ENCODE measurements around the gene PDE4B.
A peak's percentile ranks its signal among the peaks of the same experiment; 100 is the strongest.
"Not testable (repeated sequence)": the region's sequence is repeated elsewhere in the genome, so short reads cannot be mapped to it uniquely, and the experiment has no call there.

Gene PDE4B

GRCh38 chr1:65997693-65998092 is 205.0 kb downstream of the PDE4B start:
- no peak for DNase-seq

GRCh38 chr1:65998763-65999583 is 206.3 kb downstream of the PDE4B start:
- no peak for DNase-seq

DNA sequence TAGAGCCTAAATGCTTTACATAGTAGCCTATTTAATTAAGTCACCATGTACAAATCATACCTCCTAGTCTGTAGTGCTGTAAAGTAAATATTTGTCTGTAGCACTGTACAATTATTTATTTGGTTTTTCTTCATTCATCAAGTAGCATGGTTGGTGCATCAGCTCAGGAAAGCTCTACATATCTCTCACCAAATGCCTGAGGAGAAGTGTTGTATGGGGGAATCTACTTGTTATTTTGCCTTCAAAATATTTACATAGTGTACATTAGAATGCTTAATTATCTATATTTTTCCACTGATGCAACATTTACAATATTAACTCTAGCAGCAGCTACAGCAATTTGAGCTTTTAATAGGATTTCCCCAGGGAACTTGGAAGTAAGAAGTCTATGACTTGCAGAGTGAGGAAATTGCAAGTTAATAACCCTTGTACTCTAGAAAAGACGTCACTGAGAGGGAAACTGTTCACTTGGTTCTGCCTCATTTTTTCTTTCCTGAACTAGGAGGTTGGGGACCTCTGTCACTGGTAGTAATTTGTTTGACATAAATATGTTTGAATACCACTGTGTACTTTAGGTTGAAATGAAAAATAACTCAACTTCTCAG is 207.4 kb downstream of the PDE4B start:
- no peak for DNase-seq

- DNase-seq: no peak
Measured at GRCh38 chr1:66003690-66004089, 211.0 kb downstream of the PDE4B start.

DNA sequence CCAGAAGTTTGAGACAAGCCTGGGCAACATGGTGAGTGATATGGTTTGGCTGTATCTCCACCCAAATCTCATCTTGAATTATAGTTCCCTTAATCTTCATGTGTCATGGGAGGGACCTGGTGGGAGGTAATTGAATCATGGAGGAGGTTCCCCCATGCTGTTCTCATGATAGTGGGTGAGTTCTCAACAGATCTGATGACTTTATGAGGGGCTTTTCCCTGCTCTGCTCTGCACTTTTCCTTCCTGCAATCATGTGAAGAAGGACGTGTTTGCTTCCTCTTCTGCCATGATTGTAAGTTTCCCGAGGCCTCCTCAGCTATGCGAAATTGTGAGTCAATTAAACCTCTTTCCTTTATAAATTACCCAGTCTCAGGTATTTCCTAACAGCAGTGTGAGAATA is 213.8 kb downstream of the PDE4B start:
- not testable (repeated sequence) for DNase-seq

- no peak for DNase-seq
Measured at GRCh38 chr1:66012106-66012784, 219.6 kb downstream of the PDE4B start.

DNA sequence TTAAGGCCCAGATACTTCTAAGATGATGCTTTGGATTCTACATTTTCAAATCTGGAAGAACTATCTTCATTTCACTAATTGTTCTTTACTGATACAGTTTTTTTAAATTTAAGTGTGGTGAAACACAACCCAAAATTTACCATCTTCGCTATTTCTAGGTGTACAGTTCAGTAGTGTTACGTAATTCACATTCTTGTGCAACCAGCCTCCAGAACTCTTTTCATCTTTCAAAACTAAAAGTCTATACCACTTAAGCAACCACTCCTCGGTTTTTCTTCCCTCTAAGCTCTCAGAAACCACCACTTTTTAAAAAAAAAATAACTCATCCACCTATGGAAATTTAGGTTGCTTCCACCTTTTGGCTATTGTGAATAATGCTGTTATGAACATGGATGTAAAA is 220.7 kb downstream of the PDE4B start:
- DNase-seq: no peak

DNA sequence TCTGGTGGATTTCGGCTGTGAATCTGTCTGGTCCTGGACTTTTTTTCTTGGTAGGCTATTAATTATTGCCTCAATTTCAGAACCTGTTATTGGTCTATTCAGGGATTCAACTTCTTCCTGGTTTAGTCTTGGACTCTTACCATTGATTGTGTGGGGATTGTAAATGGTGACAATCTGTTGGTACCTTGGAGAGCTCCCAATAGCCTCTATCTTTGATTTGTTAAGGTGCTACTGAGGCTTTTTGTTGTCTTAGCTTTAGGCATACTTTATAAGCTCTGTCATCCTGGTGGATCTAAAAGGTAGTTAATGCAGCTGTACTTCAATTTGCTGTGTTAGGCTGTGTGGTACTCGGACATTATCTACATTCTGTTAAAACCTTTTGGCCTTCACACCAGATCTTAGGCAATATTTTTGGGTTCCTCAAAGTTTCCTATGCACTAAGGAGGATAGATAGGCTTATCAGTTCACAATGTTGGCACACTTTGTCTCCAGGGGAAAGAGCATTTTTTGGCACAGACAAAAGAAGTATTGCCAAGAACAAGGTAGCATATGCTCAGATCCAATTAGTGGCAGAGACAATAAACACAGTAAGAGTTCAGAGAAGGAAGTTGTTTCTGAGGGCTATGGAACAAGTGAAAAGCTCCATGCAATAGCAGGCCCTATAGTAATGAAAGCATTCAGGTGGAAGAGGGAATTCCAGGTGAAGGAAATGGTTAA is 230.4 kb downstream of the PDE4B start:
- DNase-seq: no peak

DNA sequence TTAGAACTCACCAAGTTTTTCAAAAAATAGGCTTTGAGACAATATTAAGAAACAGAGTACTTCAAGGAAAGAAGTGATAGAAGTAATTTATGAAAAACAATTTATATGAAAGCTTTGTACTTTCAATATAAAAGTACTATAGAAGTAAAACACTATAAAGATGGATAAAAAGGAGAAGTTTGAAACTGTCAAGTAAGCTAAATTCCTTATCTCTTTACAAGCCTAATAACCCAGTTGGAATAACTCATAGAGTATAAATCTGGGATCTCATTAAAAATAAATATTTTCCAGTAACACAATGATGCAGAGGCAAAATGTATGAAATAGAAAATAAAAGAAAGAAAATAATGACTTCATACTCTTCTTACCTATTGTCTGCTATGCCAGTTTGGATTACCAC is 232.5 kb downstream of the PDE4B start:
- no peak for DNase-seq

- no peak for DNase-seq
Measured at GRCh38 chr1:66028035-66028434, 235.3 kb downstream of the PDE4B start.

GRCh38 chr1:66033781-66034180 is 241.1 kb downstream of the PDE4B start:
- DNase-seq: peak in 1 of 2 experiments; percentile 1

DNA sequence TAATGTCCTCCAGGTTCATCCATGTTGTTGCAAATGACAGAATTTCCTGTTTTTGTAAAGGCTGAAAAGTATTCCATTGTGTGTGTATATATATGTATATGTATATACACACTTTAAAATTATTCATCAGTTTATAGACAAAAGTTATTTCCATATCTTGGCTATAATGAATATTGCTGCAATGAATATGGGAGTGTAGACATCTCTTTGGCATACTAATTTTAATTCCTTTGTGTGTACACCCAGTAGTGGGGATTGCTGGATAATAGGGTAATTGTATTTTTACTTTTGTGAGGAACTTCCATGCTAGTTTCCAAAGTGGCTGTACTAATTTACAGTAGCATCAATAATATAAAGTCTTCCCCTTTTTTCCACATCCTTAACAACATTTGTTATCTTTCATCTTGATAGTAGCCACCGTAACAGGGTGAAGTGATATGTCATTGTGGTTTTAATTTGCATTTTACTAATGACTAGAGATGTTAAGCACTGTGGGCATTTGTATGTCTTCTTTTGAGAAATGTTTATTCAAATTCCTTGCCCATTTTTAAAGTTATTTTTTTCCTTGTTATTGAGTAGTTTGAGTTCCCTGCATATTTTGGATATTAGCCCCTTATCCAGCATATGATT is 243.0 kb downstream of the PDE4B start:
- DNase-seq: no peak

DNA sequence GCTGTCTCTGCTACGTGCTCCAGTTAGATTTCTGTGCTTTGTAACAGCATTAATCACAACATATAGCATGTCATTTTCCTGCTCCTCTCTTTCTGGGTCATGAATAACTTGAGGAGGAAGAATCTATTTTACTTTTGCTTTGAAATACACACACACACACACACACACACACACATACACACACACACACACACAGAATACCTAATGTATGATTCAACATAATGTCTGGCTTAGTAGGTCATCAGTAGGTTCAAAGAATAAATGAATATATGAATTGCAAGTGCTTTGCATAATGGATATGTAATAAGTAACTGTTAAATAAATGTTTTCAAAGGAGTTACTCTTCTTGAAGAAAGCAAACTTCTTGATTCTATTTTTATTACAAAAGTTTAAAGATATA is 249.0 kb downstream of the PDE4B start:
- DNase-seq: no peak

DNA sequence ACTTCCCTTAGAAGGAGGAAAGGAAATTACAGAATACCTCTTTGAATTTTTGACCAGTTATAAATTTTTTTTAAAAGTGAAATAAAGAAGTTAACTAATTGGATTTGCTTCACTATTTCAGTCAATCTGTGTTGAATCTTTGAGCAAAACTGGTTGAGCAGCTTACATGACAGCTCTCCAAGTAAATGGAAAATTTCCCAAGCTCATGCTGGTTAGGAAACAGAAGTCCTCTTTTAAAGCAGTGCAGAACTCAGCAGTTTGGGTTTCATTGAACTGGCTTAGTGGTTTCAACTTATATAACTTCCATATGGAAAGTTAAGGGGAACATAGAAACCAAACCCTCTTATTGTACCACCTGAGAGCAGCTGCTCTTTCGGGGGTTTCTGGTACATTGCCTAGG is 250.5 kb downstream of the PDE4B start:
- DNase-seq: no peak

DNA sequence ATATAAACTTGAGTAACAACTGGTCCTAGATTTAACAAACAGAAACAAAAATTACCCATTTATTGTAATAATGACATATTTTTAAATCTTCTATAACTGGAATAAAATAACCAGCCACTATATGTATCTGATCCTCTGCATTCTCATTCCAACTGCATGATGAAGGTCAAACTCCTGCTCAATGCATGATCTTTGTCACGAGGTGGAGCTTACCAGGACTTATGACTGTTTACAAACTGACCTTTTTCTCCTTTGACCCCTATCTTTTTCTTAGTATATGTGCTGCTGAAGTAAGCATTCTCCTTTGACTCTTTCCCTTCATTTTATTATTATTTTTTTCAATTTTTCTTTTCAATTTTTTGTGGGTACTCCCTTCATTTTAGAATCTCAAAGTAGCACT is 252.2 kb downstream of the PDE4B start:
- DNase-seq: no peak

- DNase-seq: no peak
Measured at GRCh38 chr1:66046415-66046814, 253.7 kb downstream of the PDE4B start.

DNA sequence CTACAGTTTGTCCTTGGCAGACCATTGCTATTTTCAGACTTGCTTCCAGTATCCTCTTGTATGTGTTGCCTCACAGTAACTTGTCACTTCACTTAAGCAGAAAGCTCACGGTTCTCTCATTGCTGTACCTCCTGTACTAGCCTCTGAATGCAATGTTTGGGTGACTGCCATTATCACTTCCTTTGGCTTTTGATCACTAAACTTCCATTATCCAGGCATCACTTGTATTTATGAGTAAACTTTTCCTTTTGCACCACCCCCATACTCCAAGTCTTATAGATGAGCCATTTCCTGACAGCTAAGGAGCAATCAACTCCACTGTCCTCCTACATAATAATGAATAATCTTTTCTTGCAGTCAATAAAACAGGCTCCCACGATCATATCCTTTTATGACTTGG is 255.3 kb downstream of the PDE4B start:
- no peak for DNase-seq

- DNase-seq: no peak
Measured at GRCh38 chr1:66050123-66050522, 257.4 kb downstream of the PDE4B start.

DNA sequence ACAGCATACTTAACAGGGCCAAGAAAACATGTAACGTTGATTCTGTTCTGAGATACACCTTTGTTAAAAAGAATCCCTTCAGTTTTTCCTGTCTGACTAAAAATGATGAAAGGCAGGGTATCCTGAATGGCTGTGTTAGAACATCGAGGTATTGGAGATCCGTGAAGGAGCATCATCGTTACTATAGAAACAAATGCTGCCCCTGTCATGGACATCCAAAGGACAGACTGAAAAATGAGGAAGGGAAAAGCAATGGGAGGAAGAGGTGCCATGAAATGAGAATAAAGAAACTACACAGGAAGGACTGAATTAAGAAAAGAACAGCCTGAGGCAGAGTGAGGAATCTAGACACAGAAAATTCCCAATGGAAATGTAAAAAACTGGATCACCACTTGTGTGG is 257.9 kb downstream of the PDE4B start:
- DNase-seq: no peak

GRCh38 chr1:66055092-66055491 is 262.4 kb downstream of the PDE4B start:
- DNase-seq: no peak

GRCh38 chr1:66057448-66057847 is 264.8 kb downstream of the PDE4B start:
- not testable (repeated sequence) for DNase-seq

DNA sequence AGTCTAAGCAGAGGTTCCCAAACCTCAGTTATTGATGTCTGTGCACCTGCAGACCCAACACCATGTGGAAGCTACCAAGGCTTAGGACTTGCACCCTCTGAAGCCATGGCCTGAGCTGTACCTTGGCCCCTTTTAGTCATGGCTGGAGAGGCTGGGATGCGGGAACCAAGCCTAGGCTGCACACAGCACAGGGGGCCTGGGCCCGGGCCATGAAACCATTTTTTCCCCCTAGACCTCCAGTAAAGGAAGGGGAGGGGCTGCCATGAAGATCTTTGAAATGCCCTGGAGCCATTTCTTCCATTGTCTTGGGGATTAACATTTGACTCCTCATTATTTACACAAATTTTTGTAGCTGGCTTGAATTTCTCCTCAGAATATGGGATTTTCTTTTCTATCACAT is 265.9 kb downstream of the PDE4B start:
- DNase-seq: no peak

DNA sequence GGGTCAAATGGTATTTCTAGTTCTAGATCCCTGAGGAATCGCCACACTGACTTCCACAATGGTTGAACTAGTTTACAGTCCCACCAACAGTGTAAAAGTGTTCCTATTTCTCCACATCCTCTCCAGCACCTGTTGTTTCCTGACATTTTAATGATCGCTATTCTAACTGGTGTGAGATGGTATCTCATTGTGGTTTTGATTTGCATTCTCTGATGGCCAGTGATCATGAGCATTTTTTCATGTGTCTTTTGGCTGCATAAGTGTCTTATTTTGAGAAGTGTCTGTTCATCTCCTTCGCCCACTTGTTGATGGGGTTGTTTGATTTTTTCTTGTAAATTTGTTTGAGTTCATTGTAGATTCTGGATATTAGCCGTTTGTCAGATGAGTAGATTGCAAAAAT is 274.5 kb downstream of the PDE4B start:
- not testable (repeated sequence) for DNase-seq
